DLD1 (cell line): ENCODE data around the gene TMEM170B.

Experiments used
- in situ Hi-C: cut with HindIII; loops from 2 replicates; pipeline ENCODE4 v1.10.0; 2017; ENCODE audit warnings: low sequenced_read_pairs

TMEM170B gene

GRCh38 chr6:11613858-11614257, 76.3 kb downstream of the TMEM170B start:
- in situ Hi-C loops = no loop called here

GRCh38 chr6:11614534-11615213, 77.1 kb downstream of the TMEM170B start:
- in situ Hi-C loops = no loop called here

GRCh38 chr6:11615214-11615602, 77.7 kb downstream of the TMEM170B start:
- in situ Hi-C loops = no loop called here

GRCh38 chr6:11616200-11616611, 78.7 kb downstream of the TMEM170B start:
- in situ Hi-C loops = no loop called here

GRCh38 chr6:11618533-11618932, 81.0 kb downstream of the TMEM170B start:
- in situ Hi-C loops = no loop called here

- in situ Hi-C loops = no loop called here
Measured at GRCh38 chr6:11621119-11621518, 83.6 kb downstream of the TMEM170B start.

- in situ Hi-C loops = no loop called here
Measured at GRCh38 chr6:11622156-11622555, 84.6 kb downstream of the TMEM170B start.

- in situ Hi-C loops = no loop called here
Measured at GRCh38 chr6:11623272-11623671, 85.7 kb downstream of the TMEM170B start.

- in situ Hi-C loops = no loop called here
Measured at GRCh38 chr6:11625302-11625701, 87.8 kb downstream of the TMEM170B start.

- in situ Hi-C loops = no loop called here
Measured at GRCh38 chr6:11626356-11626755, 88.8 kb downstream of the TMEM170B start.

GRCh38 chr6:11628562-11628961, 91.0 kb downstream of the TMEM170B start:
- in situ Hi-C loops = no loop called here

- in situ Hi-C loops = no loop called here
Measured at GRCh38 chr6:11631008-11631407, 93.5 kb downstream of the TMEM170B start.

GRCh38 chr6:11631539-11631938, 94.0 kb downstream of the TMEM170B start:
- in situ Hi-C loops = no loop called here

- in situ Hi-C loops = no loop called here
Measured at GRCh38 chr6:11632231-11632630, 94.7 kb downstream of the TMEM170B start.

- in situ Hi-C loops = no loop called here
Measured at GRCh38 chr6:11632795-11633511, 95.4 kb downstream of the TMEM170B start.
